Measurements from ENCODE around the gene MST1R.
"Not testable (repeated sequence)": the region's sequence is repeated elsewhere in the genome, so short reads cannot be mapped to it uniquely, and the experiment has no call there.

The MST1R gene

DNA sequence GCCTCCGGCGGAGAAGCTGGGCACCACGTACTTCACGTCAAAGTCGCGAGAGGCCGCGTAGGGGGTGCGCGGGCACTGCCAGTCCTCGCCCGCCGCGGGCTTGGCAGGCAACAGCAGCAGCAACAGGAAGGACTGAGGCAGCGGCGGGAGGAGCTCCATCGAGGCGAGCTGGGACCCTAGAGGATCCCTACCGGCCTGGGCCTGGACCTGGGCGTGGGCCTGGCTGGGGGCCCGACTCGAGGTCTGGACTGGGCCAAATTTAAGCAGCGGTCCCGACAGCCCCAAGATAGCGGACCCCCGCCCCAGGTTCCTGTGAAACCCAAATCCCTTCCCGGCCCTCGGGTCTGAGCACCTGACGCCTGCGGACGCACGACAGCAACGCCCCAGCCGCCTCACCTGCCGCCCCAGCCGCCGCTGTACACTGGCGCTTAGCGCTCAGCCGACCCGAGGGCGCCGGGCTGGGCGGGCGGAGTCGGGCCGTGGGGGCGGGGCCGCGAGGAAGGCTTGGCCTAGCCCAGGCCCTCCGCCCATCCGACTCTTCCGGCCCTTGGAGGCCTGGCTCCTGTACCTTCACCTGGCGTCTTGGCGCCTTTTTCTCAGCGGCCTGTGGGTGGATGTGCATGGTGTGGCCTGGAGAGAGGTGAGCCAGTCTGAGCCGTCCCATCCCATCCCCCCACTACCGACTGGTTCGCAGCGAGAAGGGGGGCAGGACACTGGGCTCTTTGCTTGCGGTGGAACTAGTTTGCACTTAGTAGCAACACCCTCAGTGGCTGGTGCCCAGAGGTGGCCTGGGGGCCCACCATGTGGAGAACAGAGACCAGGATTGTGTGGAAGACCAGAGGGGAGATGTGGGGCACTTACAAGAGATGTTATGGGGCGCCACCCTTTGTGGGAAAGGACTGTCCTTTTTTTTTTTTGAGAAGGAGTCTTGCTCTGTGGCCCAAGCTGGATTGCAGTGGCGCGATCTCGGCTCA is at the start of gene MST1R:
Gene MST1R, minus strand, starts transcription at position 423 of the 974 bp plus-strand sequence. Its CDS starts 264 bp downstream, at position 159.
- DNase-seq: no peak

DNA sequence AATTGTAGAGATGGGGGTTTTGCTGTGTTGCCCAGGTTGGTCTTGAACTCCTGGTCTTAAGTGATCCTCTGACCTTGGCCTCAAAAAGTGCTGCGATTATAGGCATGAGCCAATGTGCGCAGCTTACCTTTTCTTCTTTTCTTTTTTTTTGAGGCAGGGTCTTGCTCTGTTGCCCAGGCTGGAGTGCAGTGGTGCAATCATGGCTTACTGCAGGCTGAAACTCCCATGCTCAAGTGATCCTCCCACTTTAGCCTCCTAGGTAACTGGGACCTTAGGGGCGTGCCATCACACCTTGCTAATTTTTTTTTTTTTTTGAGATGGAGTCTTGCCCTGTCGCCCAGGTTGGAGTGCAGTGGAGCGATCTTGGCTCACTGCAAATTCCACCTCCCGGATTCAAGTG is 49.3 kb upstream of the MST1R start:
- DNase-seq: no peak

DNA sequence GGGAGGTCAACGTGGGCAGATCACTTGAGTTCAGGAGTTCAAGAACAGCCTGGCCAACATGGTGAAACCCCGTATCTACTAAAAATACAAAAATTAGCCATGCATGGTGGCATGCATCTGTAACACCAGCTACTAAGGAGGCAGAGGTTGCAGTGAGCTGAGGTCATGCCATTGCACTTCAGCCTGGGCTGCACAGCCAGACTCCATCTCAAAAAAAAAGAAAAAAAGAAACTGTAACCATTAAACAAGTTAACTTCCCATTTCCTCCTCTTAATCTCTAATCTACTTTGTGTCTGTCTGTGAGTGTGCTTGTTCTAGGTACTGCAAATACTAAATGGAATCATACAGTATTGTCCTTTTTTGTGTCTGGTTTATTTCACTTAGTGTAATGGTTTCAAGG is 39.0 kb upstream of the MST1R start:
- no peak for DNase-seq

DNA sequence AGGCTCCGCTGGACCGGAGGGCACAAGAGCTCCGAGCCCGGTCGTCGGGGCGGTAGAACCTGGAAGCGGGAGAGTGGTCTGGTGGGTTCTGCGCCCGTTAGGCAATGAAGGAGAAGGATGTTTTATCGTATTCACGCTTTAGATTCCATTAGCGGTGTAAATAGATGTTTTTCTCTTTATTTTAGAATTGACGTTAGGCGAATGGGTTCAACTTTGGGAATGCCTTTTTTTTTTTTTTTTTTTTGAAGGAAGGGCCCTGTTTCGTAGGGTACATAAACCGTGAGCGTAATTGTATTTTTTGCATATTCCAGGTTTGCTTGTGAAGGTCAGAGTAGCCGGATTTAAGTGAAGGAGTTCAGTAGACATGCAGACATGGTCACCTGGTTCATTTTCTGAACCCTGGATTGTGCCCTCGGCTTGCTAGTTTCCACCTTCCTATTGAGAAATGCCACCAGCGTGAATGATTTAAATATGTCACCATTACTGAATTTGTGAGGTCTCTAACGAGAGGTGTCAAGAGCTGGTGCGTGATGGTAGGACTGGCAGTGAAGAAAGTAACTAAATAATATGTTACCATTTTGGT is 37.1 kb upstream of the MST1R start:
- DNase-seq: no peak

DNA sequence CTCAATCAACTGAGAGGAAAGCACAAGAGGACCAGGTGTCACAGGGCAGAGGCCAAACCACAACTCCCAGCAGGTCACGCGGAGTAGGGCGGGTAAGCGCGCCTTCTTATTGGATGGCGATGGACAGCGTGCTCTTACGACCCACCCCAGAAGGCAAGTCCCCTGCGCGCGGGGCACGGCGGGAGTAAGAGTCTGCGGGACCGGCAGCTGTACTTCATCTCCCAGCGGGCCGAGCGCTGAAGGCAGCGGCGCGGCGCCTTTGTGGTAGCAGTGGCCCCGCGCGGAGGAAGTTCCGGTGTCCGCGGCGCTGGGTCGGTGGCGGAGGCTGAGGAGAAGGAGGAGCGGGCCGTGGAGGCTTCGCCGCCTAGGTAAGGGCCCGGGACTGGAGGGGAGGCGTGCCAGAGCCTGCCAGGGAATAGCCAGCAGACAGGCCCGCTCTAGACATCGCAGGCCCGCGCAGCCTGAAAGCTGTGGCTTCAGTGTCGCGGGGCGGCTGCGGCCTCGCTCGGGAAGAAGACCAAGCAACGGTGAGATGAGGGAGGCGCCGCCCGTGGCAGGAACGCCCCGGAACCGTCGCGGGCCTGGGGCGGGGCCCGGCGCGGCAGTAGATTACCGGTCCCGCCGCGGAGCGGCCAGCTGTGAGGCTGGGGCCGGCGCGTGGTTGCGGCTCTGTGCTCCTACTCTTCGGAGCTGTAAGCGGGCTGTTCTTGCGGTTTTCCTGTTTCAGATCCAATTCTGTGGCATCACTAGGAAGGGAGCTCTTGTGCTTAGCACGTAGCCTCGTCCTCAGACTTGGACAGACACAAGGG is 36.4 kb upstream of the MST1R start, which contains the start of gene RBM6:
Gene RBM6, plus strand, starts transcription at position 293 of the 809 bp plus-strand sequence. CDS start 22,492 bp downstream, outside the sequence.
- peak; percentile 95 for DNase-seq

DNA sequence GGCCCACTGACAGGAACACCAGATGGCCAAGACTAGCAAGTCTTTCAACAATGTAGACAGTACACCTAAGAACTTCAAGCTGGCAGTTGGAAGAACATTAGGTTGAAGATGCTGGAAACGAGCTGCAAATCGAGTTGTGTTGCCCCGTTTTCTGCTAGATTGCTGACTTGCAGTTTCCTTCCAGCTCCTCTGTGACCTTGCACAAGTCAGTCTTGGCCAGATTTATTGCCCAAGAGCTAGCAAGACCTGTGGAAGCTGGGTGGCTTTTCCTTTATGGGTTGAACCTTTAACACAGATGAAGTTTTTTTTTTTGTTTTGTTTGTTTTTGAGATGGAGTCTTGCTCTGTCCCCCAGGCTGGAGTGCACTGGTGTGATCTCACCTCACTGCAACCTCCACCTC is 33.4 kb upstream of the MST1R start:
- no peak for DNase-seq

DNA sequence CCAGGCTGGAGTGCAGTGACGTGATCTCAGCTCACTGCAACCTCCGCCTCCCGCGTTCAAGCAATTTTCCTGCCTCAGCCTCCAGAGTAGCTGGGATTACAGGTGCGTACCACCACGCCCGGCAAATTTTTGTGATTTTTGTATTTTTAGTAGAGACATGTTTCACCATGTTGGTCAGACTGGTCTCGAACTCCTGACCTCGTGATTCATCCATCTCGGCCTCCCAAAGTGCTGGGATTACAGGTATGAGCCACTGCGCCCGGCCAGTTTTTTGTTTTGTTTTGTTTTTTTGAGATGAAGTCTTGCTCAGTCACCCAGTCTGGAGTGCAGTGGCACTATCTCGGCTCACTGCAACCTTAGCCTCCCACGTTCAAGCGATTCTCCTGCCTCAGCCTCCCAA is 28.6 kb upstream of the MST1R start:
- DNase-seq: not testable (repeated sequence)

DNA sequence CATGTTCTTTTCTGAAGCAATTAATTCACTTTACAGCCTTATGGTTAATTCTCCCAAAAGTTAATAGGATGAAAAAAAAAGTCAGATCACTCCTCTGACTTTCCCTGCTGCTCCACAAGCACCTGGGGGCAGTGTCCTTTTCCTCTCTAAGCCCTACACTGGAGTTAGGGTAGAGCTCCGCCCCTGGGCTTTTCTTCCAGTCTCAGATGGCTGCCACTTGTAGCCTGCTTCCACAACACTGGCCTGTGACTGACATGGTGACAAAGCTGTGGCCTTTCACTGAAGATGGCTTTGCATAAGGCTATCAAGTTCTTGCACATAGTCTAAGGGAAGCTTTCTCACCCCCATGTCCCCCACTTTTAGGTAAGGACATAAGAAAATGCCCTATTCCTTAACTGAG is 27.2 kb upstream of the MST1R start:
- DNase-seq: peak; percentile 48

DNA sequence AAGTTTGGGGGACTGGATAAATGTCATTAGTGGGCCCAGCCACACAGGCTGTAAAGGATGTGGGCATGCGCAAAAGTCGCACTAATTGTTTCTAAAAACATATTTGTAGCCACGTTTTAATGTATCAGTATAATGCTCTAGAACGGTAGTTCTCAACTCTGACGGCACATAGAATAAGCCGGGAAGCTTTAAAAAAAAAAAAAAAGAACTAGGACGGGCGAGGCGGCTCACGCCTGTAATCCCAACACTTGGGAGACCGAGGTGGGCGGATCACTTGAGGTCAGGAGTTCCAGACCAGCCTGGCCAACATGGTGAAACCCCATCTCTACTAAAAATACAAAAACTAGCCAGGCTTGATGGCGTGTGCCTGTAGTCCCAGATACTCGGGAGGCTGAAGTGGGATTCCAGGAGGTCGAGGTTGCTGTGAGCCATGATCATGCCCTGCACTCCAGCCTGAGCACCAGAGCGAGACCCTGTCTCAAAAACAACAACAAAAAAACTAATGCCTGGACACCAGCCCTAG is 26.6 kb upstream of the MST1R start:
- DNase-seq: no peak

DNA sequence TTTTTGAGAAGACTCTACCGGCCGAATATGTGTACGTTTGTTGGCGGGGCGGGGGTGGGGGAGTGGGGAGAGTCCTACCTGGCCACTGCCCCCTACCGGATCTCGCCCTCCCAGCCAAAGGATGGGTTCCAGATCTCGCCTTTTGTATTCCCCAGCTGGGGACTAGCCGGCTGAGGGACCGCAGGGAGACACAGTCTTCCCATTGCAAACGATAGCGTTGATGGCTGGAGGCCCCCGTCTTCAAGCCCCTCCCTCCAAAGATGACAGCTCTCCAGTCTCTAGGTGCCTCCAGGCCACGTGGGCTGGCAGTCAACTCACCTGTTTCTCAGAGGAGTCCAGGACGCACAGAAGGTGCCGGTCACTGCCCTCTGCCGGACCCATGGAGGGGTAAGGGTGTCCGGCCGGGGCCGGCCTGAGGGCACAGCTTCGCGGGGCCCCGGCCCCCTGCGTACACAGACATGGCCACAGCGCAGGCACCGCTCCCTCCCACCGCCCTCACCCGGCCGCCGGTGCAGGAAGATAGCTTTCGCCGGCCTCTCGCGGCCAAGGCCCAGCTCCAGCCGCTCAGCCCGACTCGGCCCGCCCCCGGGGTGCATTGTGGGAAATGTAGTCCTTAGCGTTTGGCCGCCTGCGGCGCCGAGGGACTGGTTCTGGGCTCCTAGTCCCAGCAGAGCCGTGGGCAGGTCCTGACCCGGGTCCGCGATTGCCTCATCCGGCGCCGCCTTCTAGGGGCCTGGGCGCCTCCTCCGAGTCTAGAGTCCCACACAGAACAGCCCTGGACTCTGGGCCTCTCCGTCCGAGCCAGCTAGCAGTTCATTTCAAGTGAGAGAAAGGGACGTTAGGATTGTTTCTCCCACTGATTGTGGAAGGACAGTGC is 25.9 kb upstream of the MST1R start, which contains the start of gene MON1A:
Gene MON1A, minus strand, starts transcription at position 521 of the 877 bp plus-strand sequence. CDS start 16,465 bp downstream, outside the sequence.
- peak; percentile 76 for DNase-seq

DNA sequence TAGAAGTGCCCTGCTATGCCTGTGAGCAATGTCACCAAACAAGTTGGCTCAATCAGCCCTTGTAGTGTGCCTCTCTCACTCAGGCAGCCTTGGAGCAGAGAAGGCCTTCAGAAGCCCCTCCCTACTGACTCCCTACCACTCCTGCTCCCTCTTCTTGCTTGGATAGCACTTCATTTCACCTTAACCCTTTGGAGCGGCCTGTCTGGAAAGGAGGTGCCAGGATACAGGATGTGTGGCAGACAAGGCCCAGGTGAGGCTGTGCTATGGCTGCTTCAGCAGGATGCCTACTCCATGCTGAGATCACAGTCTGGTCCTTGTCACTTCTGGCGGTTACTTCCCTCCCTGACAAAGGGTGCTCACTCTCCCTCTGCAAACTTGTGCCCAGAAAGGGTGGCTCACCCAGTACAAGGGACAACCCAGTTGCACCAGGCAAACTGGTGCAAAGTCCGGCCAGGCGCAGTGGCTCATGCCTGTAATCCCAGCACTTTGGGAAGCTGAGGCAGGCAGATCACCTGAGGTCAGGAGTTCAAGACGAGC is 24.9 kb upstream of the MST1R start:
- no peak for DNase-seq

DNA sequence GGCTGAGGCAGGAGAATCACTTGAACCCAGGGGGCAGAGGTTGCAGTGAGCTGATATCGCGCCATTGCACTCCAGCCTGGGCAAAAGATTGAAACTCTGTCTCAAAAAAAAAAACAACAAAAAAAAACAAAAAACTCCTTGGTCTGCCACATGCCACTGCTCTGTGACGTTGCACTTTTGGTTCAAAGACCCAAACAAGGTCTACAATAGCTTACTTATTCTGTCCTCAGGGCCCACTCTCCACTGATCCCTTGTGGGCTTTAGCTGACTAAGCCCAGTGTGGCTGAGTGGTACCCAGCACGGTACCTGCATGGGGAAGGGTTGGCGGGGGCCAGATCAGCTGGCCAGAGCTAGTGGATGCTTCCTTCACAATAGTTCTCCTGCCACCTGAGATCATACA is 24.1 kb upstream of the MST1R start:
- DNase-seq: no peak

DNA sequence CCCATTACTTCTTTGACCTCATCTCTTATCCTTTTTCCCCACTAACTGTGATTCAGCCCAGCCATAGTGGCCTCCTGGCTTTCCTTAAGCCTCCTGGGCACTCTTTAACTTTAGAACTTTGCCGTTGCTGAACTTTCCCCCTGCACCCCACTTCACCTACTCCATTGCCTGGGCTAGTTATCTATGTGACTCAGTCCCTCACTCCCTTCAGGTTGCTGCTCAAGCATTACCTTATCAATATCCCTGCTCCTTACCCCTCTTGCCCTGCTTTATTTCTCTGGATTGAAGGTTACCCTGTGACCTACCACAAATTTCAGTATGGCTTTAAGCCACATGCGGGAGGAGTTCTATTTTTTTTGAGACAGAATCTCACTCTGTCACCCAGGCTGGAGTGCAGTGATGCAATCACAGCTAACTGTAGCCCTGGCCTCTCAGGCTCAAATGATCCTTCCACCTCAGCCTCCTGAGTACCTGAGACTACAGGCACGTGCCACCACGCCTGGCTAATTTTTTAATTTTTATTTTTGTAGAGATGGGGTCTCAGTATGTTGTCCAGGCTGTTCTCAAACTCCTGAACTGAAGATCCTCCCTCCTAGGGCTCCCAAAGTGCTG is 22.6 kb upstream of the MST1R start:
- DNase-seq: no peak

DNA sequence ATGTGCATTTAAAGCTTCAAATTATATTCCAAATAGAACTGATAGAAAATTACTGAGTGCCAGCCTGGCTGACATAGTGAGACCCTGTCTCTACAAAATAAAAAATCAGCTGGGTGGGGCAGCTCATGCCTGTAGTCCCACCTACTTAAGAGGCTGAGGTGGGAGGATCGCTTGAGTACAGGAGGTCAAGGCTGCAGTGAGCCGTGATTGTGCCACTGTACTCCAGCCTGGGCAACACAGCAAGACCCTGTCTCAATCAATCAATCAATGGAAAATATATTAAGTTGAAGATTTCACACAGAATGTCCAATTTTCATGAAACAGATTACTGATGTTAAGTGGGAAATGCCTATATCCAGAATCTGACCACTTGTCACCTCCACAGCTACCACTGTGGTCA is 21.8 kb upstream of the MST1R start:
- DNase-seq: no peak

DNA sequence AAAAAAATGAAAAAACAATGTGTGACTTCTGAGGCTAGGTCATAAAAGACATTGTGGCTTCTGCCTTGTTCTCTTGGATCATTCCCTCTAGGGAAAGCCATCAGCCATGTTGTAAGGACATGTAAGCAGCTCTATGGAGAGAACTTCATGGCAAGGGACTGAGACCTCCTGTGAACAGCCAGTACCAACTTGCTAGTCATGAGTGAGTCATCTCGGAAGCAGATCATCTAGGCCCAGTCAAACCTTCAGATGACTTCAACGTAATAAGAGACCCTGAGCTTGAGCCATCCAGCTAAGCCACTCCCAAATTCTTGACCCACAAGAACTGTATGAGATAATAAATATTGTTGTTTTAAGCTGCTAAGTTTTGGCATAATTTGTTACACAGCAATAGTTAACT is 21.0 kb upstream of the MST1R start:
- no peak for DNase-seq

DNA sequence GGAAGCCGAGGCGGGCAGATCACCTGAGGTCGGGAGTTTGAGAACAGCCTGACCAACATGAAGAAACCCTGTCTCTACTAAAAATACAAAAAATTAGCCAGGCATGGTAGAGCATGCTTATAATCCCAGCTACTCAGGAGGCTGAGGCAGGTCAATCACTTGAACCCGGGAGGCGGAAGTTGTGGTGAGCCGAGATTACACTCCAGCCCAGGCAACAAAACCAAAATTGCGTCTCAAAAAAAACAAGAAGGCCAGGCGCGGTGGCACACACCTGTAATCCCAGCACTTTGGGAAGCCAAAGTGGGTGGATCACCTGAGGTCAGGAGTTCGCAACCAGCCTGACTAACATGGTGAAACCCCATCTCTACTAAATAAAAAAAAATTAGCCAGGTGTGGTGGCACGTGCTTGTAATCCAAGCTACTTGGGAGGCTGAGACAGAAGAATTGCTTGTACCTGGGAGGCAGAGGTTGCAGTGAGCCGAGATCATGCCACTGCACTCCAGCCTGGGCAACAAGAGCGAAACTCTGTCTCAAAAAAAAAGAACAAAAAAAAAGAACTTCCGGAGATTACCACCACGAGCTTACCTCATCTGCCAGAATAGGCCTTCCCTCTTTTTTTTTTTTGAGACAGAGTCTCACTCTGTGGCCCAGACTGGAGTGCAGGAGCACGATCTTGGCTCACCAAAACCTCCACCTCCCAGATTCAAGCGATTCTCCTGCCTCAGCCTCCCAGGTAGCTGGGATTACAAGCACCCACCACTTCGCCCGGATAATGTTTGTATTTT is 14.3 kb upstream of the MST1R start:
- DNase-seq: not testable (repeated sequence)

DNA sequence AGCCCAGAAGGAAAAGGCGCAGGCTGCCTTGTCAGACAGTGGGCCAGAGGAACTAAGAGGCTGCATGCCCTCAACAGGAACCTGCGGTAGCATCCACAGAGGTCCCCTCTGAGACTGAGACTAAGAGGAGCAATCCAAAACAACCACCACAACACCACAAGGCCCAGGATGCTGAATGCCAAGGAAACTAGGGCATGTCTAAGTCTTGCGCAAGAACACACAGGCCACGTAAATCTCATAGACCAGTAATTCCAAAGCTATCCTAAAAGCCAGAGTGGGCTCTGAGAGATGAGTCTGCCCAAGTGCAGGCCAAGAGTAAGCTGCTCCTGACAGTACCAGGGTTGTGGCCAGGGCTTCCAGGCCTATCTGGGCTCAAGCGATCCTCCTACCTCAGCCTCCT is 13.0 kb upstream of the MST1R start:
- no peak for DNase-seq

DNA sequence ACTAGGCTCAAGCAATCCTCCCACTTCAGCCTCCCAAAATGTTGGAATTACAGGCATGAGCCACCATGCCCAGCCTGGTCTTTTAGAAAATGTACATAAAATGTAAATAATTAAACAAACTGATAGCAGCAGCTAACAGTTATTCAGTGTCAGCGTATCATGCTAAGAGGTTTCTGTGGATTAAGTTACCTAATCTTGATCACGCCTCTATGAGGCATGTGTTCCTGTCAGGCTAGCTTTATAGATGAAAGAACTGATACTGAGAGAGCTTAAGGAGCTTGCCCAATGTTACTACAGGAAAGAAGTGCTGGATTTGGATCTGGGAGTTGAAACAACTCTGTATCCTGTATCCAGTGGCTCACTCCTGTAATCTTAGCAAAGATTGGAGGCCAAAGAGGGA is 11.2 kb upstream of the MST1R start:
- no peak for DNase-seq

DNA sequence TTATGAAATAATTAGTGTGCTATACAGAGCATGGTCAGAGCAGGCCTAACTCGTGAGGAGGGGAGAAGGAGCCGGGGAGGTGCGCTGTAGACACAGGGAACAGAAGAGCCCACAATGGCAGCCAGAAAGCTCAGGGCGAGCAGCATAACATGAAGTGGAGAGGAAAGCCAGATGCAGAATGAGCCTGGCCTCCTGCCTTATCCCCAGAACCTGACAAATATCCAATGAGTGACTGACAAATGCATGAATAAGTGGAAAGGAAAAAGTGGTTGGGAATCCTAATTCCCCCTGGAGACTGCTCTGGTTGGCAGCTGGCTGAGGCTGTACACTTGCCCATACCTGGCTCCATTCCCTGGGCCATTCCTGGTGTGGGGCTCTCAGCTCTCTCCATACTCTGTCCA is 9.2 kb upstream of the MST1R start:
- no peak for DNase-seq

DNA sequence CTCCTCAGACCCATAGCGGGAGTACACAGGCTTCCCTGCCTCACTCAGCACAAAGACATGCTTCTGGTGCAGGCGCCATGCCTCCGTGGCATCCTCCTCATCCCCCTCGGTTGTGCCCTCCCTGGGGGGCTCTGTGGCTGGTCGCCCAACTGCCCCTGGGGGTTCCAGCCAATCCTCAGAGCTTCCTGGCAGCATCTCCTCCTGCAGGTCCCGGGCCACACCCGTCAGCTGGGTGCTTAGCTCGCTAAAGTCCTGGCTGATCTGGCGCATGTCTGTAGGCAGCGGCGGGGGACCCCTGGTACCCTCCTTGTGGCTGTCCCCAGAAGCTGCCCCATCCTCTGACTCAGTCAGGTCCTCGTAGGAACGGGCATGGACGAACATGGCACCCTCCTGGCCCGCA is 7.9 kb upstream of the MST1R start:
- DNase-seq: no peak

DNA sequence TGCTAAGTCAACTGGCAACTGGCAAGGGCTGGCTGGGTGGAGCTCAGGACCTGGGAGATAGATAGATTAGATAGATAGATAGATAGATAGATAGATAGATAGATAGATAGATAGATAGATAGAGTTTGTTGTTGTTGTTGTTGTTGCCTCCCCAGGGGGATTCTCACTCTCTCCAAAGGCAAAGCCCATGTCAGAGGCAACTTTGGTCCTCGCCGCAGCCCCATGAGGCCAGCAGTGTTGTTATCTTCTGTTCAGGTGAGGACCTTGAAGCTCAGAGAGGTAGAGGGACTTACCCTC is 7.4 kb upstream of the MST1R start:
- DNase-seq: no peak

All from NCI-H345 (cell line).